ENCODE measurements around the gene VOPP1. TPM values are rescaled to one million over a fixed set of nuclear protein-coding genes. Genes with fewer than 3 reads are reported as not detected.

VOPP1 gene
- polyA plus RNA-seq, 3 donors, result 54.7 to 64.0 (median 56.9) TPM

GRCh38 chr7:55465691-55466090 lies 106.6 kb downstream of the VOPP1 start:
- DNase-seq (ENCODE audit: extremely low read depth in 1 of 11, low read depth in 9 of 11, low spot score in 4 of 11), result no peak

GRCh38 chr7:55464422-55464821 lies 107.9 kb downstream of the VOPP1 start:
- no peak for DNase-seq (ENCODE audit: extremely low read depth in 1 of 11, low read depth in 9 of 11, low spot score in 4 of 11)

- no peak for DNase-seq (ENCODE audit: extremely low read depth in 1 of 11, low read depth in 9 of 11, low spot score in 4 of 11)
Measured at GRCh38 chr7:55463686-55464262, 108.5 kb downstream of the VOPP1 start.

- DNase-seq (ENCODE audit: extremely low read depth in 1 of 11, low read depth in 9 of 11, low spot score in 4 of 11), result no peak
Measured at GRCh38 chr7:55458351-55458750, 114.0 kb downstream of the VOPP1 start.

GRCh38 chr7:55457801-55458200 lies 114.5 kb downstream of the VOPP1 start:
- DNase-seq (ENCODE audit: extremely low read depth in 1 of 11, low read depth in 9 of 11, low spot score in 4 of 11), result no peak

GRCh38 chr7:55452971-55453370 lies 119.3 kb downstream of the VOPP1 start:
- no peak for DNase-seq (ENCODE audit: extremely low read depth in 1 of 11, low read depth in 9 of 11, low spot score in 4 of 11)

- no peak for DNase-seq (ENCODE audit: extremely low read depth in 1 of 11, low read depth in 9 of 11, low spot score in 4 of 11)
Measured at GRCh38 chr7:55449992-55450535, 122.2 kb downstream of the VOPP1 start.

- DNase-seq (ENCODE audit: extremely low read depth in 1 of 11, low read depth in 9 of 11, low spot score in 4 of 11), result no peak
Measured at GRCh38 chr7:55449205-55449991, 122.9 kb downstream of the VOPP1 start.

- DNase-seq (ENCODE audit: extremely low read depth in 1 of 11, low read depth in 9 of 11, low spot score in 4 of 11), result no peak
Measured at GRCh38 chr7:55448526-55448925, 123.8 kb downstream of the VOPP1 start.

GRCh38 chr7:55444786-55445185 lies 127.5 kb downstream of the VOPP1 start:
- DNase-seq (ENCODE audit: extremely low read depth in 1 of 11, low read depth in 9 of 11, low spot score in 4 of 11), result no peak

GRCh38 chr7:55441774-55442522 lies 130.4 kb downstream of the VOPP1 start:
- no peak for DNase-seq (ENCODE audit: extremely low read depth in 1 of 11, low read depth in 9 of 11, low spot score in 4 of 11)

- no peak for DNase-seq (ENCODE audit: extremely low read depth in 1 of 11, low read depth in 9 of 11, low spot score in 4 of 11)
Measured at GRCh38 chr7:55441002-55441401, 131.3 kb downstream of the VOPP1 start.

- DNase-seq (ENCODE audit: extremely low read depth in 1 of 11, low read depth in 9 of 11, low spot score in 4 of 11), result no peak
Measured at GRCh38 chr7:55440040-55440690, 132.1 kb downstream of the VOPP1 start.

GRCh38 chr7:55439627-55440026 lies 132.7 kb downstream of the VOPP1 start:
- DNase-seq (ENCODE audit: extremely low read depth in 1 of 11, low read depth in 9 of 11, low spot score in 4 of 11), result no peak

- no peak for DNase-seq (ENCODE audit: extremely low read depth in 1 of 11, low read depth in 9 of 11, low spot score in 4 of 11)
Measured at GRCh38 chr7:55438757-55439525, 133.4 kb downstream of the VOPP1 start.

GRCh38 chr7:55438085-55438756 lies 134.1 kb downstream of the VOPP1 start:
- no peak for DNase-seq (ENCODE audit: extremely low read depth in 1 of 11, low read depth in 9 of 11, low spot score in 4 of 11)

- DNase-seq (ENCODE audit: extremely low read depth in 1 of 11, low read depth in 9 of 11, low spot score in 4 of 11), result no peak
Measured at GRCh38 chr7:55437375-55437774, 134.9 kb downstream of the VOPP1 start.

- DNase-seq (ENCODE audit: extremely low read depth in 1 of 11, low read depth in 9 of 11, low spot score in 4 of 11), result no peak
Measured at GRCh38 chr7:55436457-55436856, 135.8 kb downstream of the VOPP1 start.
